ENCODE data around the gene RPS5.
"Not testable (repeated sequence)": the region's sequence is repeated elsewhere in the genome, so short reads cannot be mapped to it uniquely, and the experiment has no call there.

RPS5 gene

DNA sequence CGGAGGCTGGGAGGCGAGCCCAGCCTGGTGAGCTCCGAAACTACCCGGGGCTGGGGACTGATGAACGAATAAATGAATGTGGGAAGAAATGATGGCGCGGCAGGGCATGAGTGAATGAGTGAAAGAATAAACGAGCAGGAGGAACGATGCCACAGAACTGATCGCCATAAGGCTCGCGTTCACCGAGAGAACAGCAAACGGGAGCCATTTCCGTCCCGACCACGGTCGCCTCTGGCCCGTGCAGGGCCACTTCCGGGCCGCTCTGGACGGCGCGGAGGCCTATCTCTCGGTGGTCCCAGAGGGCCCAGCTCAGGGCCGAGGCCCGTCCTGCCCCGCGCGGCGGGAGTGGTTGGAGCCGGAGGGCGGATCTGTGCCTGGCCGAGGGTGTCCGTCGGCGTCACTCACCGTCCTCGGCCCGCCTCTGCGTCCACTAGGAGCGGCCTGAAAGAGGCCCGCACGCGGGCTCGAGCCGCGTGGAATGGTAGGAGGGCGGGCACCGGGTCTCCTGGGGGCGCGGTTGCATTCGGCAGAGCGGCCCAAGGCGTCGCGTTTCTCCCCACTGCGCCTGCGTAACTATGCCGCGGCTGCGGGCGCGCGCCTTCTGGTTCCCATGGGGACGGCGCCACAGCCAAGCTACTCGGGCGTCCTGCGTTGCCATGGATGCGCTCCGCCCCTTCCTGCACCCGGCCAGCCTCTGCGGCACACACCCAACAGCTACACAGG lies 24.6 kb upstream of the RPS5 start, which contains the start of gene ZNF497:
TSS of gene ZNF497 (minus strand) at position 480 of the 723 bp plus-strand sequence. CDS start 5,116 bp downstream, outside the sequence.
- Histone ChIP-seq H3K9ac (ENCODE audit: low read length) (peak within 1 kb of the TSS; percentile 97), H3K27me3 (ENCODE audit: control insufficient read depth, insufficient read depth, low read length) (no peaks in the 10 kb centered on the region), H3K4me3 (ENCODE audit: low read length) (peak within 1 kb of the TSS; percentile 99), H3K36me3 (ENCODE audit: control insufficient read depth, low read depth, low read length) (no peaks in the 10 kb centered on the region), H3K27ac (ENCODE audit: low read length) (peak within 1 kb of the TSS; percentile 97), H3K9me3 (ENCODE audit: control insufficient read depth, low read depth, low read length) (no peaks in the 10 kb centered on the region), H3K4me1 (ENCODE audit: control insufficient read depth, low read depth, low read length) (peaks cover 7% of the 10 kb centered on the region)

DNA sequence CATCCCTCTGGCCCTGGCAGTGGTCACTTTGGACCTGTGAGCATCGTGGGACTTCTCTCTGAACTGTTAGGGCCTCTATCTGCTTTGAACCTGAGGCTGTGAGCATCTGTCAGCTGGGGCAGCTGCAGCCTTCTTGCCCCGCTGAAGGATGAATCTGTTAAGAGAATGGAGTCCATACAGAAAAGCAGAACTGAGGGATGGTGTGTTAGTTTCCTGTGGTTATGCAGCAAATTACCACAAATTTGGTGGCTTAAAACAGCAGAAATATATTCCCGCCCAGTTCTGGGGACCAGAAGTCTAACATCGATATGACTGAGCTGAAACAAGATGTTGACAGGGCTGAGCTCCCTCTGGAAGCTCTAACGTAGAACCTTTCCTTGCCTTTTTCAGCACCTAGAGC lies 22.9 kb upstream of the RPS5 start:
- no peaks in the 10 kb centered on the region for H3K9me3 ChIP-seq (ENCODE audit: control insufficient read depth, low read depth, low read length)
- no peak overlapping the region for H3K9ac ChIP-seq (ENCODE audit: low read length)
- H3K4me3 ChIP-seq (ENCODE audit: low read length) = no peak overlapping the region
- H3K4me1 ChIP-seq (ENCODE audit: control insufficient read depth, low read depth, low read length) = peaks cover 7% of the 10 kb centered on the region
- no peak overlapping the region for H3K27ac ChIP-seq (ENCODE audit: low read length)
- H3K36me3 ChIP-seq (ENCODE audit: control insufficient read depth, low read depth, low read length) = no peaks in the 10 kb centered on the region
- no peaks in the 10 kb centered on the region for H3K27me3 ChIP-seq (ENCODE audit: control insufficient read depth, insufficient read depth, low read length)

DNA sequence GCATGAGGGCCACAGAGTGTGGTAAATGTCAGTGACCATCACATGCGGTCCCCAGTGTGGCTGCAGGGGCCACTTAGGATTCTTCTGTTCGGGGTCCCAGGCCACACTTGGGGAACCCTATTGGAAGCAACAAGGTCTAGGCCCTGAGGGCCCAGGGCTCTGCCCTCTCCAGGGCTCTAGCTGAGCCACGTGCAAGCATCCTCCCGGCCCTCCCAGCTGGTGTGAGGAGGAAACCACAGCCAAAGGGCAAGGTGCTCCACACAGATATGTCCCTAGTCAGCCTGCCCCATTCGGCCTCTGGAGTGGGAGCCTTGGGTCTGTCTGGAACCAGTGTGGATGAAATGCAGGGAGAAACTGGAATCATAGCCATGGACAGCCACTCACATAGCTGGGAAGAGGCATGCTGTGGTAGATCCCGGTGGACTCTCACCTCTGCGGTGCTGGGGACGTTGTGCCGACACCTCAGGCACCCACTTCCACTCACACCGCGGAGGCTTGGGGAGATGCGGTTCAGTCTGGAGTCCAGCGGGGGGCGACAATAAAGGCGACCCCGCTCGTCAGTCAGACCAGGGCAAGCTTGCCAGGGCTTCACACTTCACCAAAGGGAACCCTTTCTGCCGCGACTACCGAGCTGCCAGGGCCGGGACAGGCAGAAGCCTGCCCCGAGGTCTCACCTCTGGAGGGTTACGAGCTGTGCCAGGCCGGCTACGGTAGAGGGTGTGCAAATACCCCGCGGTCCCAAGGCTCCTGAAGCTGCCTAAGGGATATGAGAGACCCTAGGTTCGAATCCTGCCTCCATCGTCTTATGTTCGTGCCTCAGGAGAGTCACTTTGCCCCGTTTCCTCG lies 20.3 kb upstream of the RPS5 start:
- no peak overlapping the region for H3K27ac ChIP-seq (ENCODE audit: low read length)

DNA sequence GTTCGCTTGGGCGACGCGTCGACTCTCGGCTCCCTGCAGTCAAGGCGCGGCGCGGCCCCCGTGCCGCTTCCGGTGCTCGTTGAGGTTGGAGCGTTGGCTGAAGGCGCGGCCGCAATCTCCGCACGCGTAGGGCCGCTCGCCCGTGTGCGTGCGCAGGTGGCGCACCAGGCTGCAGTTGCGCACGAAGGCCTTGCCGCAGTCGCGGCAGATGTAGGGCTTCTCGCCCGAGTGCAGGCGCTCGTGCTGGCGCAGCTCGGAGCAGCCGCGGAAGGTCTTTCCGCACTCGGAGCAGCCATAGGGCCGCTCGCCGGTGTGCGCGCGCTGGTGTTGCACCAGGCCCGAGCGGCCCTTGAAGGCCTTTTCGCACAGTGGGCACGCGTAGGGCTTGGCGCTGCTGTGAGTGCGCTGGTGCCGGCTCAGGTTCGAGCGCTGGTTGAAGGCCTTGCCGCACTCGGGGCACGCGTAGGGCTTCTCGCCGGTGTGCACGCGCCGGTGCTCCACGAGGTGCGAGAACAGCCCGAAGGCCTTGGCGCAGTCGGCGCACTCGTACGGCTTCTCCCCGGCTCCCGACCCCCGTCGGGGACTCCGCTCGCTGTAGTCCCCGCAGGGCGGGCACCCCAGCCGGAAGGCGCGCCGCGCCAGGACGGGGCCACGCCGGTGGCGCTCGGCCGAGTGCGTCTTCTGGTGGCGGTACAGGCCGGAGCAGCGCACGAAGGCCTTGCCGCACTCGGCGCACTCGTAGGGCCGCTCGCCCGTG lies 19.2 kb upstream of the RPS5 start:
- Histone ChIP-seq H3K27me3 (ENCODE audit: control insufficient read depth, insufficient read depth, low read length) (no peaks in the 10 kb centered on the region), H3K9ac (ENCODE audit: low read length) (no peak overlapping the region), H3K4me3 (ENCODE audit: low read length) (no peak overlapping the region)

More for the DNA sequence above, 20.3 kb upstream of the RPS5 start:
- Histone ChIP-seq H3K9me3 (ENCODE audit: control insufficient read depth, low read depth, low read length) (no peaks in the 10 kb centered on the region), H3K4me1 (ENCODE audit: control insufficient read depth, low read depth, low read length) (no peaks in the 10 kb centered on the region), H3K4me3 (ENCODE audit: low read length) (no peak overlapping the region), H3K9ac (ENCODE audit: low read length) (no peak overlapping the region), H3K36me3 (ENCODE audit: control insufficient read depth, low read depth, low read length) (no peaks in the 10 kb centered on the region), H3K27me3 (ENCODE audit: control insufficient read depth, insufficient read depth, low read length) (no peaks in the 10 kb centered on the region)

DNA sequence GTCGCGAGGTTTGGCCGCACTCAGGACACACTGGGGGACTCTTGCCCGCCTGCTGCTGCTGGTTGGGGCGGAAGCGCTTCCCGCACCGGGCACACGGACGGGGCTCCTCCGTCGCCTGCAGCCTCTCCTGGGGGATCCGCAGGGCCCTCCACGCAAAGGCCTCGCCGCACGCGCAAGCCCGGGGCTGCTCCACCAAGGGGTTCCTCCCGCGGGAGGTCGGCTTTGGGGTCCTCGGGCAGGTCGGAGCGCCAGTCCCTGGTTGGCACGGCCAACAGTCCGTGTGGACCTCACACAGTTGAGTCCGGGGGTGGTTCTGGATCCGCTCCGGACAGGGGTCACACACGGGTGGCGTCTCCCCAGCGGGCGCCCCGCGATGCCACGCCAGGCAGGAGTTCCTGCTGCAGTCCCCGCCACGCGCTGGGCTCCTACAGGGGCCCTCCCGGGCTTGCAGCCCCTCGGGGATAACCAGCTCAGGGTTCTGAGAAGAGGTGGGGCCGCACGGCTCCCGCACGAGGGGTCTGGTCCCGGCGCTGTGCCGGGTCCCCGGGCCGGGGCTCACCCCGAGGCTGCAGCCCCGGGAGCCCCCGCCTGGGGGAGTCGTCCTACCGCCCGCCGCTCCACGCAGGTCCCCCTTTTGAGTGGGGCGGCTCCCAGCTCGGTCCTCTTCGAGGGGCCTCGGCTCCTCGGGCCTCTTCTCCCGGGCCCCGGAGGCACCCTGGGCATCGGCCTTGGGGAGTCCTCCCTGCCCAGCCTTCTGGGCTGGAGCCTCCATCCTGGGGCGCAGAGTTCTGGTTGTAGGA lies 18.3 kb upstream of the RPS5 start:
- H3K4me1 ChIP-seq (ENCODE audit: control insufficient read depth, low read depth, low read length) = no peaks in the 10 kb centered on the region
- no peaks in the 10 kb centered on the region for H3K9me3 ChIP-seq (ENCODE audit: control insufficient read depth, low read depth, low read length)
- H3K9ac ChIP-seq (ENCODE audit: low read length) = no peak overlapping the region
- H3K36me3 ChIP-seq (ENCODE audit: control insufficient read depth, low read depth, low read length) = no peaks in the 10 kb centered on the region
- no peaks in the 10 kb centered on the region for H3K27me3 ChIP-seq (ENCODE audit: control insufficient read depth, insufficient read depth, low read length)
- H3K4me3 ChIP-seq (ENCODE audit: low read length) = no peak overlapping the region
- no peak overlapping the region for H3K27ac ChIP-seq (ENCODE audit: low read length)

More for the DNA sequence above, 19.2 kb upstream of the RPS5 start:
- Histone ChIP-seq H3K36me3 (ENCODE audit: control insufficient read depth, low read depth, low read length) (no peaks in the 10 kb centered on the region), H3K9me3 (ENCODE audit: control insufficient read depth, low read depth, low read length) (no peaks in the 10 kb centered on the region), H3K27ac (ENCODE audit: low read length) (no peak overlapping the region), H3K4me1 (ENCODE audit: control insufficient read depth, low read depth, low read length) (no peaks in the 10 kb centered on the region)

DNA sequence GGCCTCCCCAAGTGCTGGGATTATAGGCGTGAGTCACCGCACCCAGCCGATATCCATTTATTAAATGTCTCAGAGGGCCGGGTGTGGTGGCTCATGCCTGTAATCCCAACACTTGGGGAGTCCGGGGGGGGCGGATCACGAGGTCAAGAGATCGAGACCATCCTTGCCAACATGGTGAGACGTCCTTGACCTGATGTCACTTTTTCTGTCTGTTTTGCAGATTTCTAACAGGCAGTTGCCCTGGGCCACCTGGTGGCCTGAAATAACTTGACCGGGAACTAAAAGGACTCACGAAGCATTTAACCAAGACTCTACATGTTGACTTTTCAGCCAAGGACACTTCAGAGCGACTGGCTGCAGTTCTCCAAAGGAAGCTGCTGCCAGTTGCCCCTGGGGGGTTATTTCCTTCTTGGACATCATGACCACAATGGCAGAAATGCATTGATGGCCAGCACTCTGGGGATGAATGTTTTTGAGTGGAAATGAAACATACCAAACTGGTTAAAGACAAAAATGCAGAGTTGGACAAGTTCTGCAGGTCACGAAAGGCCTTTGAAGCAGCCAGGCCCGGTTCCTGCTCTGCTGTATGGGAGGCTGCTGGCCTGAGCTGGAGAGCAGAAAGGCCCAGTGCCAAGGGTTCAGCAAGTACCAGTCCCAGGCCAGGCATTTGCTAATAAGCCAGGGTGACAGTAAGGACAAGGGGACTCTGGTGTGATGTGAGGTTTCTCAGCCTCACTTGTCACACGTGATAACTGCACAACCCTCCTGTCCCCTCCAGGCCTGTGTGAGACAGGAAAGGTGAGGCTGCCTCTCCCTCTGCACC lies 14.5 kb upstream of the RPS5 start:
- Histone ChIP-seq H3K36me3 (ENCODE audit: control insufficient read depth, low read depth, low read length) (no peaks in the 10 kb centered on the region), H3K4me1 (ENCODE audit: control insufficient read depth, low read depth, low read length) (no peaks in the 10 kb centered on the region), H3K9me3 (ENCODE audit: control insufficient read depth, low read depth, low read length) (no peaks in the 10 kb centered on the region), H3K27me3 (ENCODE audit: control insufficient read depth, insufficient read depth, low read length) (no peaks in the 10 kb centered on the region), H3K27ac (ENCODE audit: low read length) (no peak overlapping the region), H3K4me3 (ENCODE audit: low read length) (no peak overlapping the region), H3K9ac (ENCODE audit: low read length) (no peak overlapping the region)

DNA sequence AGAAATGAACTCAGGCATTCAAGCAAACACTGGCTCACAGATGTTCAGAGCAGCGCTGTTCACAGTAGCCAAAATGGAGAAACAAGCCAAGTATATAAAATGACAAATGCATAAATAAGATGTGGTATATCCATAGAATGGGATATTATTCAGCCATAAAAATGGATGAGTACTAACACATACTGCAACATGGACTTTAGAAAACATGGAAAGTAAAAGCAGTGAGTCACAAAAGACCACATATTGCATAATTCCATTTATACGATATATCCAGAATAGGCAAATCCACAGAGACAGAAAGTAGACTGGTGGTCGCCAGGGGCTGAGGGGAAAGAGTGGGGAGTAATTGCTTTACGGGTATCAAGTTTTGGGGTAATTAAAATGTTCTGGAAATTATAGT lies 12.9 kb upstream of the RPS5 start:
- H3K27ac ChIP-seq (ENCODE audit: low read length) = no peak overlapping the region
- no peaks in the 10 kb centered on the region for H3K4me1 ChIP-seq (ENCODE audit: control insufficient read depth, low read depth, low read length)
- H3K9me3 ChIP-seq (ENCODE audit: control insufficient read depth, low read depth, low read length) = no peaks in the 10 kb centered on the region
- H3K36me3 ChIP-seq (ENCODE audit: control insufficient read depth, low read depth, low read length) = no peaks in the 10 kb centered on the region
- no peaks in the 10 kb centered on the region for H3K27me3 ChIP-seq (ENCODE audit: control insufficient read depth, insufficient read depth, low read length)
- no peak overlapping the region for H3K4me3 ChIP-seq (ENCODE audit: low read length)
- no peak overlapping the region for H3K9ac ChIP-seq (ENCODE audit: low read length)

DNA sequence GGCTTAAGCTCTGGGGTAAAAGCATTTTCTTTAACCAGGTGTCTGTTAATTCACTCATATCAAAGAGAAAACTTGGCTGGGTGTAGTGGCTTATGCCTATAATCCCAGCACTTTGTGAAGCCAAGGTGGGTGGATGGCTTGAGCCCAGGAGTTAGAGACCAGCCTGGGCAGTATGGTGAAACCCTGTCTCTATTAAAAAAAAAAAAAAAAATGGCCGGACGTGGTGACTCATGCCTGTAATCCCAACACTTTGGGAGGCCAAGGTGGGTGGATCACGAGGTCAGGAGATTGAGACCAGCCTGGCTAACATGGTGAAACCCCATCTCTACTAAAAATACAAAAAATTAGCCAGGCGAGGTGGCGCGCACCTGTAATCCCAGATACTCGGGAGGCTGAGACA lies 10.3 kb upstream of the RPS5 start:
- H3K9ac ChIP-seq (ENCODE audit: low read length); H3K36me3 ChIP-seq (ENCODE audit: control insufficient read depth, low read depth, low read length); H3K27me3 ChIP-seq (ENCODE audit: control insufficient read depth, insufficient read depth, low read length); H3K27ac ChIP-seq (ENCODE audit: low read length); H3K4me3 ChIP-seq (ENCODE audit: low read length); H3K4me1 ChIP-seq (ENCODE audit: control insufficient read depth, low read depth, low read length); H3K9me3 ChIP-seq (ENCODE audit: control insufficient read depth, low read depth, low read length): not testable (repeated sequence)

DNA sequence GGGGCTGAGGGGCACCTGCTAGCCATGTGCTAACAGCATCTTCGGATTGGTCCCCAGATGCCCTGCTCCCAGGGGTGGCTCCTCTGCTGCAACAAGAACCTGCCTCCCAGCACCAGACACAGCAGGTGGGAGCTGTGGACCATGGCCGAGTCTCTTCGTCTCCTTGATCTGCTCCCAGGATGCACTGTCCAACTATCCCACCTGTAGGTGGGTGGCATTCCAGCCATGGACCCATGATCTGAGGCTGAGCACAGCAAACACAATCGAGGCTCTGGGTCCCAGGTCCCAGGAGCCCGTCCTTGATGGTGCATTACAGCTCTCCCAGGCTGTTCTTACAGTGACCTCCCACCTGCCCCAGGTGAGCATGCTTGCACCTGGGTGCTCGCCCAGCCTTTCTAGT lies 7.8 kb upstream of the RPS5 start:
- Histone ChIP-seq H3K36me3 (ENCODE audit: control insufficient read depth, low read depth, low read length) (no peaks in the 10 kb centered on the region), H3K27ac (ENCODE audit: low read length) (no peak overlapping the region), H3K4me1 (ENCODE audit: control insufficient read depth, low read depth, low read length) (no peaks in the 10 kb centered on the region), H3K9ac (ENCODE audit: low read length) (no peak overlapping the region), H3K4me3 (ENCODE audit: low read length) (no peak overlapping the region), H3K27me3 (ENCODE audit: control insufficient read depth, insufficient read depth, low read length) (no peaks in the 10 kb centered on the region), H3K9me3 (ENCODE audit: control insufficient read depth, low read depth, low read length) (no peaks in the 10 kb centered on the region)

DNA sequence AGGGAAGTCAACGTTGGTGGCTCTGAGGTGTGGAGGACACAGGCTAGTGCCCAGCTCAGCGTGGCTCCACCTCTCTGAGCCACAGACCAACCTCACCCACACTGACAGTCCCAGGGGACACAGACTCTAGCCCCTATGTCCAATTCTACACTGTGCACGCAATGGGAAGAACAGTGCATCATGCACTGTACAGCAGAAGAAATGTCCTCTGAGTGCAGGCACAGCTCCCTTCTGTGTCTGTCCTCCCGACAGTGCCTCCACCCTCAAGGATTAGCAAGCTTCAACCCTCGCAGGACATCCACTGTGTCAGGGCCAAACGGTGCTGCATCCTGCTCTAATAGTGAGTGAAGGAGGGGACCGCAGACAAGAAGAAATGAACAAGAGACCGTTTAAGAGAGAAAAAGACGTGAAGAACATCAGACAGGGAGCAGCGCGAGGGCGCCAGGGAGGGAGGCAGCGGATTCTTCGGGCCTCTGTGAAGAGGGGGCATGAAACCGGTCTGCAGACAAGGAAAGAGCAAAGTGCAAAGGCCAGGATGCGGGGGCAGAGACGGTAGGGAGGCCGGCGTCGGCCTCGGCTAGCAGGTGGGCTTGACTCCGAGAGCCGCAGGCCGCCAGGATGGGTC lies 6.9 kb upstream of the RPS5 start:
- H3K36me3 ChIP-seq (ENCODE audit: control insufficient read depth, low read depth, low read length) = no peaks in the 10 kb centered on the region
- H3K9ac ChIP-seq (ENCODE audit: low read length) = peak overlapping the region; percentile 47
- no peak overlapping the region for H3K27ac ChIP-seq (ENCODE audit: low read length)
- H3K27me3 ChIP-seq (ENCODE audit: control insufficient read depth, insufficient read depth, low read length) = no peaks in the 10 kb centered on the region
- peak overlapping the region; percentile 65 for H3K4me3 ChIP-seq (ENCODE audit: low read length)
- H3K4me1 ChIP-seq (ENCODE audit: control insufficient read depth, low read depth, low read length) = no peaks in the 10 kb centered on the region
- no peaks in the 10 kb centered on the region for H3K9me3 ChIP-seq (ENCODE audit: control insufficient read depth, low read depth, low read length)

Measured in iPS-18a (cell line).